HEK293 (cell line): ENCODE measurements around the gene HTT.

ENCODE experiments used
- CTCF ChIP-seq: fragments of 450-650 bp; formaldehyde crosslinking; IDR thresholded peaks from 2 replicates; pipeline ENCODE4 v1.5.1; 2016; ENCODE audit warnings: missing biosample characterization, missing genetic modification characterization
- ZNF175 ChIP-seq: fragments of 450-650 bp; formaldehyde crosslinking; IDR thresholded peaks from 2 replicates; pipeline ENCODE4 v1.5.1; 2016; ENCODE audit warnings: missing biosample characterization, missing genetic modification characterization
- ZNF184 ChIP-seq: fragments of 450-650 bp; IDR thresholded peaks from 2 replicates; pipeline ENCODE4 v1.5.1; 2018; ENCODE audit warnings: missing biosample characterization, mild to moderate bottlenecking, missing genetic modification characterization
- ZNF24 ChIP-seq: fragments of 450-650 bp; formaldehyde crosslinking; IDR thresholded peaks from 2 replicates; pipeline ENCODE4 v1.5.1; 2016; ENCODE audit warnings: missing biosample characterization, missing genetic modification characterization
- ZSCAN16 ChIP-seq: fragments of 450-650 bp; formaldehyde crosslinking; IDR thresholded peaks from 2 replicates; pipeline ENCODE4 v1.5.1; 2016; ENCODE audit warnings: missing biosample characterization, missing genetic modification characterization

GRCh38 chr4:3087115-3087797, 12.8 kb downstream of the HTT start:
- TF ChIP-seq ZNF175 (no peak), ZNF184 (tag by site-specific recombination) (no peak), CTCF (tag by site-specific recombination) (no peak), ZNF24 (tag by site-specific recombination) (no peak), ZSCAN16 (tag by site-specific recombination) (no peak)
